HCT116 (cell line): ENCODE measurements around the gene RASGEF1C. TPM values are rescaled to one million over a fixed set of nuclear protein-coding genes. Genes with fewer than 3 reads are reported as not detected.

Experiments
- ATAC-seq: fragments of 200-7000 bp; cut with Tn5 transposase; 2 replicates; pipeline ENCODE4 v1.9.1; 2020; ENCODE audit warnings: mild to moderate bottlenecking, moderate library complexity
- BruUV-seq: library from RNA; stranded (reverse); fragments of 400-500 nt; replicated peaks from 2 replicates; lab custom pipeline; 2021; lab: Mats Ljungman, UMichigan
- CTCF ChIA-PET: fragments of 300-600 bp; sonication (Branson Sonifier 250); formaldehyde crosslinking; loops from one replicate; lab custom pipeline; 2021; ENCODE audit warnings: antibody characterized with exemption; lab: Charles Lee
- POLR2A ChIA-PET: fragments of 300-600, 350-600 bp; sonication (Branson Sonifier 250); formaldehyde crosslinking; loops from one replicate; lab custom pipeline; 2021; ENCODE audit warnings: antibody characterized with exemption; lab: Charles Lee
- RAD21 ChIA-PET, 2 experiments: fragments of 300-600 bp; sonication (Branson Sonifier 250); formaldehyde crosslinking; loops; one replicate each; lab custom pipeline; 2023; ENCODE audit warnings: low total read pairs in 2 of 2; ENCODE audit not compliant: uncharacterized antibody in 2 of 2, unreplicated experiment in 2 of 2, low non-redundant PET in 1 of 2; lab: Charles Lee
- DNase-seq: peaks from one replicate; pipeline ENCODE4 v3.0.0-alpha.2; 2010; ENCODE audit warnings: low read depth, low spot score
- H2AFZ ChIP-seq: fragments of 200-600 bp; shearing (Covaris generic), sonication (generic); 2 replicates; pipeline ENCODE4 v1.6.1; 2017; ENCODE audit warnings: low read depth, mixed run types, mixed read lengths, antibody characterized with exemption, low read length; ENCODE audit not compliant: poor library complexity, severe bottlenecking
- H3K27ac ChIP-seq: 2 replicates; pipeline ENCODE4 v1.5.1; 2012; ENCODE audit warnings: low read depth, low read length
- H3K27me3 ChIP-seq: fragments of 200-600 bp; sonication (generic); 2 replicates; pipeline ENCODE4 v1.6.1; 2016; ENCODE audit warnings: mixed run types, low read length, mixed read lengths; ENCODE audit not compliant: insufficient read depth
- H3K36me3 ChIP-seq, 2 experiments: fragments of 200-500 bp in 1 of 2; fragments of 200-600 bp in 1 of 2; sonication (Bioruptor generic) in 1 of 2; sonication (generic) in 1 of 2; 2 replicates each; pipeline versions ENCODE4 v1.5.1 to v1.6.1; 2014 to 2016; ENCODE audit warnings: low read length in 2 of 2, inconsistent platforms in 1 of 2, mixed read lengths in 1 of 2, mixed run types in 1 of 2; ENCODE audit not compliant: insufficient read depth in 2 of 2, control insufficient read depth in 1 of 2
- H3K4me1 ChIP-seq, 2 experiments: fragments of 200-600 bp in 1 of 2; sonication (generic) in 1 of 2; 2 replicates each; pipeline versions ENCODE4 v1.5.1 to v1.6.1; 2012 to 2017; ENCODE audit warnings: low read length in 2 of 2, inconsistent platforms in 1 of 2, mild to moderate bottlenecking in 1 of 2, mixed read lengths in 1 of 2, mixed run types in 1 of 2, moderate library complexity in 1 of 2; ENCODE audit not compliant: insufficient read depth in 2 of 2, control insufficient read depth in 1 of 2
- H3K4me2 ChIP-seq: fragments of 200-600 bp; sonication (generic); 2 replicates; pipeline ENCODE4 v1.6.1; 2017; ENCODE audit warnings: mixed run types, low read length, mixed read lengths
- H3K4me3 ChIP-seq, 2 experiments: fragments of 200-600 bp in 1 of 2; sonication (generic) in 1 of 2; replicated peaks in 1 of 2; 2 replicates each; pipeline ENCODE4 v1.5.1; 2011 to 2016; ENCODE audit warnings: low read length in 2 of 2, control low read depth in 1 of 2, low read depth in 1 of 2, mild to moderate bottlenecking in 1 of 2, mixed read lengths in 1 of 2, mixed run types in 1 of 2
- H3K79me2 ChIP-seq: fragments of 200-600 bp; sonication (generic); 2 replicates; pipeline ENCODE4 v1.6.1; 2017; ENCODE audit warnings: mild to moderate bottlenecking, mixed run types, low read length, moderate library complexity, mixed read lengths; ENCODE audit not compliant: insufficient read depth
- H3K9ac ChIP-seq: fragments of 200-600 bp; sonication (generic); 2 replicates; pipeline ENCODE4 v1.6.1; 2016; ENCODE audit warnings: low read length, mixed read lengths
- H3K9me2 ChIP-seq: fragments of 200-600 bp; sonication (generic), shearing (Covaris generic); 2 replicates; pipeline ENCODE4 v1.6.1; 2017; ENCODE audit warnings: mixed run types, mild to moderate bottlenecking, moderate library complexity; ENCODE audit not compliant: insufficient read depth
- H3K9me3 ChIP-seq, 2 experiments: fragments of 200-500 bp in 1 of 2; fragments of 200-600 bp in 1 of 2; sonication (Bioruptor generic) in 1 of 2; sonication (generic) in 1 of 2; 2 replicates each; pipeline ENCODE4 v1.6.1; 2014 to 2017; ENCODE audit warnings: low read length in 2 of 2, mixed read lengths in 2 of 2, inconsistent platforms in 1 of 2, low read depth in 1 of 2, mild to moderate bottlenecking in 1 of 2, mixed run types in 1 of 2, moderate library complexity in 1 of 2; ENCODE audit not compliant: control insufficient read depth in 1 of 2, insufficient read depth in 1 of 2
- H4K20me1 ChIP-seq: fragments of 200-600 bp; sonication (generic), shearing (Covaris generic); 2 replicates; pipeline ENCODE4 v1.6.1; 2017; ENCODE audit warnings: mixed run types, mild to moderate bottlenecking, moderate library complexity; ENCODE audit not compliant: insufficient read depth
- CBX3 ChIP-seq: IDR thresholded peaks from 2 replicates; pipeline ENCODE4 v1.6.1; 2012; ENCODE audit warnings: low read depth
- CEBPB ChIP-seq: IDR thresholded peaks from 2 replicates; pipeline ENCODE4 v1.6.1; 2012; ENCODE audit warnings: low read depth
- EZH2 ChIP-seq: fragments of 200-600 bp; sonication (generic); IDR thresholded peaks from 2 replicates; pipeline ENCODE4 v1.6.1; 2017; ENCODE audit warnings: antibody characterized with exemption, mixed run types
- EZH2phosphoT487 ChIP-seq: fragments of 200-600 bp; IDR thresholded peaks from 2 replicates; pipeline ENCODE4 v1.6.1; 2018; ENCODE audit warnings: antibody characterized with exemption, borderline replicate concordance
- POLR2A ChIP-seq: IDR thresholded peaks from 2 replicates; pipeline ENCODE4 v1.7.0; 2011; ENCODE audit warnings: borderline replicate concordance; ENCODE audit not compliant: insufficient read depth, insufficient read length; ENCODE audit errors: extremely low read depth
- SIN3A ChIP-seq: IDR thresholded peaks from 2 replicates; pipeline ENCODE4 v1.6.1; 2012; ENCODE audit warnings: low read depth
- SP1 ChIP-seq: IDR thresholded peaks from 2 replicates; pipeline ENCODE4 v1.6.1; 2012; ENCODE audit warnings: low read depth
- TCF7L2 ChIP-seq: IDR thresholded peaks from 2 replicates; pipeline ENCODE4 v1.7.0; 2011; ENCODE audit warnings: borderline replicate concordance, inconsistent platforms; ENCODE audit not compliant: insufficient read depth, insufficient read length; ENCODE audit errors: extremely low read depth
- YY1 ChIP-seq: IDR thresholded peaks from 2 replicates; pipeline ENCODE4 v1.6.1; 2011; ENCODE audit warnings: low read length, low read depth, moderate library complexity, mild to moderate bottlenecking; ENCODE audit not compliant: insufficient replicate concordance; ENCODE audit errors: extremely low read depth
- ZNF274 ChIP-seq: fragments of 200-500 bp; sonication (Bioruptor generic); IDR thresholded peaks from 2 replicates; pipeline ENCODE4 v1.6.1; 2014; ENCODE audit warnings: mild to moderate bottlenecking, low read depth, low read length, inconsistent platforms
- intact Hi-C: fragments of 100-400 bp; cut with micrococcal nuclease; formaldehyde crosslinking; loops from 2 replicates; pipeline ENCODE4 v1.10.0; 2022
- total RNA-seq: library from RNA; stranded (reverse); gene quantifications from one replicate; pipeline ENCODE4 v1.2.1, GENCODE V29; 2021; ENCODE audit not compliant: unreplicated experiment
- TF ChIP-seq, protein P1 (sequence below): IDR thresholded peaks from 2 replicates; pipeline ENCODE4 v1.6.1; 2011; ENCODE audit warnings: mild to moderate bottlenecking, low read length, moderate library complexity; ENCODE audit not compliant: insufficient replicate concordance; ENCODE audit errors: extremely low read depth
- TF ChIP-seq, protein P2 (sequence below): IDR thresholded peaks from 2 replicates; pipeline ENCODE4 v1.6.1; 2012; ENCODE audit warnings: low read depth

RASGEF1C gene
- total RNA-seq, 1 experiment from 2014 or later, result 1.2 TPM

DNA sequence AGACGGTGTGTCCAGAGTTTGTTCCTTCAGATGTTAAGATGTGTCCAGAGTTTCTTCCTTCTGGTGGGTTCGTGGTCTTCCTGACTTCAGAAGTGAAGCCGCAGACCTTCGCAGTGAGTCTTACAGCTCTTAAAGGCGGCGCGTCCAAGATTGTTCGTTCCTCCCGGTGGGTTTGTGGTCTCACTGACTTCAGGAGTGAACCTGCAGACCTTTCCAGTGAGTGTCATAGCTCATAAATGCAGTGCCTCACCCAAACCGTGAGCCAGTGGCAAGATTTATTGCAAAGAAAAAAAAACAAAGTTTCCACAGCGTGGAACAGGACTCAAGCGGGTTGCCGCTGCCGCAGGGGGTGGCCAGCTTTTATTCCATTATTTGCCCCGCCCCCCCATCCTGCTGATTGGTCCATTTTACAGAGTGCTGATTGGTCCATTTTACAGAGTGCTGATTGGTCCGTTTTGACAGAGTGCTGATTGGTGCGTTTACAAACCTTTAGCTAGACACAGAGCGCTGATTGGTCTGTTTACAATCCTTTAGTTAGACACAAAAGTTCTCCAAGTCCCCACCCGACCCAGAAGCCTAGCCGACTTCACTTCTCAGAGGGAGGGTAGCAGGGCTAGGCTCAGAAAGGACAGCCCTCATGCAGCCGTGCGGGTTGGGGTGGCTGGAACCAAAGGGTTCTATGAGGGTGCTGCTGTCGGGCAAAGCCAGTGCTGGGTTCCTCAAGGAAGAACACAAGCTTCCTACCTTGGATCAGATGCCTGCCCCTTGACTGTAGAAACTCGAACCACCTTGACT lies 128.3 kb downstream of the RASGEF1C start:
- H3K9ac ChIP-seq, result no peak overlapping the region
- no peak overlapping the region for H3K4me2 ChIP-seq
- H2AFZ ChIP-seq, result no peak overlapping the region
- no peak for DNase-seq
- H3K27ac ChIP-seq, result no peak overlapping the region
- intact Hi-C loops, result loop anchor here (10.0 kb wide), 1 partner anchor 176 kb away; the partner anchor contains the start of gene TBC1D9B
- POLR2A ChIA-PET, result no interaction called here
- CTCF ChIA-PET, result no interaction called here
- no peaks in the 10 kb centered on the region for H3K9me3 ChIP-seq
- H3K79me2 ChIP-seq, result no peaks in the 10 kb centered on the region
- H3K4me1 ChIP-seq, result peaks cover 8 to 10% of the 10 kb centered on the region in 2 experiments; a peak in 2 of 4 replicates
- TF ChIP-seq CBX3 (no peak), SP1 (no peak), EZH2 (no peak), ZNF274 (no peak)
- H3K9me2 ChIP-seq, result no peaks in the 10 kb centered on the region
- H3K36me3 ChIP-seq, result no peaks in the 10 kb centered on the region
- RAD21 ChIA-PET, result no interaction called here
- H4K20me1 ChIP-seq, result no peaks in the 10 kb centered on the region
- no TSS peak for BruUV-seq
- H3K4me3 ChIP-seq, result no peak overlapping the region
- no peaks in the 10 kb centered on the region for H3K27me3 ChIP-seq
- ATAC-seq, result no peak

DNA sequence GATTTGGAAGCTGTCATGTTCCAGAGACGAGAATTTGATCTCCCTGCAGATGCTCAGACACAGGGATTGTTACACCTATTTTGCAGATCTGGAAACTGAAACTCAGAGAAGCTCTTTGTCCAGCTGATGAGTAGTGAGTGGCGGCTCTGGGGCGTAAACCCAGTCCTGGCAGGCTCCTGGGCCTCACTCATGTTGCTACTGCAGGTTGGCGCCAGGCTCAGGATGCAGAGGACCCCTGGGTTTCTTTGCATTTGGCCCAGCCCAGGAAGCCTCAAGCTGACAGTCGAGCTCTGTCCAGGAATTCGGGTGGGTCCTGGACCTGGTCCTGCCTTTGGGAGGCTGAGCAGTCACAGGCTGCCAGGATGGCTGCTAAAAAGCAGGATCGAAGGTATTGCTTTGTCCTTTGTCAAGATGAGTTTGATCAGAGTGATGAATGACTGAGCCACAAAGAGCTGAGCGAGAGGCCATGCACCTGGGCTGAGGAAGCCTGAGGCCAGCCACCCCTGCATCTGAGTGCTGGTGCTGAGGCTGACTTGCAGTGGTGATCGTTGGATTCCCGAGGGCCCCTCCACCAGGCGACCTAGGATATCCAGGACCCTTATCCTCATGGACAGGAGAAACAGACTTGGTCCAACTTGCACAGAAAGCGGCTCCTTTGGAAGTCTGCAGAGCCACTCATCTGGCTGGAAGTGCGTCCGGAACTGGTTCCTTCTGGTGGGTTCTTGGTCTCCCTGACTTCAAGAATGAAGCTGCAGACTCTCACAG lies 129.1 kb downstream of the RASGEF1C start:
- H3K9me3 ChIP-seq, result no peaks in the 10 kb centered on the region
- POLR2A ChIA-PET, result no interaction called here
- no TSS peak for BruUV-seq
- peaks cover 4 to 5% of the 10 kb centered on the region in 2 experiments; a peak in 2 of 4 replicates for H3K4me1 ChIP-seq
- H3K27me3 ChIP-seq, result no peaks in the 10 kb centered on the region
- no peak overlapping the region for H3K4me2 ChIP-seq
- H3K79me2 ChIP-seq, result no peaks in the 10 kb centered on the region
- RAD21 ChIA-PET, result no interaction called here
- ATAC-seq, result no peak
- H2AFZ ChIP-seq, result no peak overlapping the region
- H3K27ac ChIP-seq, result no peak overlapping the region
- H3K36me3 ChIP-seq, result no peaks in the 10 kb centered on the region
- H4K20me1 ChIP-seq, result no peaks in the 10 kb centered on the region
- CTCF ChIA-PET, result no interaction called here
- H3K9me2 ChIP-seq, result no peaks in the 10 kb centered on the region
- no peak for DNase-seq
- H3K9ac ChIP-seq, result no peak overlapping the region
- H3K4me3 ChIP-seq, result no peak overlapping the region
- intact Hi-C loops, result loop anchor here (10.0 kb wide), 1 partner anchor 175 kb away; the partner anchor contains the start of gene TBC1D9B
- no peak for TF ChIP-seq CEBPB
- no peak for TF ChIP-seq ZNF274
- no peak for TF ChIP-seq CBX3
- TF ChIP-seq, protein P1, sequence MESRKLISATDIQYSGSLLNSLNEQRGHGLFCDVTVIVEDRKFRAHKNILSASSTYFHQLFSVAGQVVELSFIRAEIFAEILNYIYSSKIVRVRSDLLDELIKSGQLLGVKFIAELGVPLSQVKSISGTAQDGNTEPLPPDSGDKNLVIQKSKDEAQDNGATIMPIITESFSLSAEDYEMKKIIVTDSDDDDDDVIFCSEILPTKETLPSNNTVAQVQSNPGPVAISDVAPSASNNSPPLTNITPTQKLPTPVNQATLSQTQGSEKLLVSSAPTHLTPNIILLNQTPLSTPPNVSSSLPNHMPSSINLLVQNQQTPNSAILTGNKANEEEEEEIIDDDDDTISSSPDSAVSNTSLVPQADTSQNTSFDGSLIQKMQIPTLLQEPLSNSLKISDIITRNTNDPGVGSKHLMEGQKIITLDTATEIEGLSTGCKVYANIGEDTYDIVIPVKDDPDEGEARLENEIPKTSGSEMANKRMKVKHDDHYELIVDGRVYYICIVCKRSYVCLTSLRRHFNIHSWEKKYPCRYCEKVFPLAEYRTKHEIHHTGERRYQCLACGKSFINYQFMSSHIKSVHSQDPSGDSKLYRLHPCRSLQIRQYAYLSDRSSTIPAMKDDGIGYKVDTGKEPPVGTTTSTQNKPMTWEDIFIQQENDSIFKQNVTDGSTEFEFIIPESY, result no peak
- TF ChIP-seq SIN3A, result no peak
- TF ChIP-seq TCF7L2, result no peak
- TF ChIP-seq POLR2A, result no peak
- TF ChIP-seq, protein P2, sequence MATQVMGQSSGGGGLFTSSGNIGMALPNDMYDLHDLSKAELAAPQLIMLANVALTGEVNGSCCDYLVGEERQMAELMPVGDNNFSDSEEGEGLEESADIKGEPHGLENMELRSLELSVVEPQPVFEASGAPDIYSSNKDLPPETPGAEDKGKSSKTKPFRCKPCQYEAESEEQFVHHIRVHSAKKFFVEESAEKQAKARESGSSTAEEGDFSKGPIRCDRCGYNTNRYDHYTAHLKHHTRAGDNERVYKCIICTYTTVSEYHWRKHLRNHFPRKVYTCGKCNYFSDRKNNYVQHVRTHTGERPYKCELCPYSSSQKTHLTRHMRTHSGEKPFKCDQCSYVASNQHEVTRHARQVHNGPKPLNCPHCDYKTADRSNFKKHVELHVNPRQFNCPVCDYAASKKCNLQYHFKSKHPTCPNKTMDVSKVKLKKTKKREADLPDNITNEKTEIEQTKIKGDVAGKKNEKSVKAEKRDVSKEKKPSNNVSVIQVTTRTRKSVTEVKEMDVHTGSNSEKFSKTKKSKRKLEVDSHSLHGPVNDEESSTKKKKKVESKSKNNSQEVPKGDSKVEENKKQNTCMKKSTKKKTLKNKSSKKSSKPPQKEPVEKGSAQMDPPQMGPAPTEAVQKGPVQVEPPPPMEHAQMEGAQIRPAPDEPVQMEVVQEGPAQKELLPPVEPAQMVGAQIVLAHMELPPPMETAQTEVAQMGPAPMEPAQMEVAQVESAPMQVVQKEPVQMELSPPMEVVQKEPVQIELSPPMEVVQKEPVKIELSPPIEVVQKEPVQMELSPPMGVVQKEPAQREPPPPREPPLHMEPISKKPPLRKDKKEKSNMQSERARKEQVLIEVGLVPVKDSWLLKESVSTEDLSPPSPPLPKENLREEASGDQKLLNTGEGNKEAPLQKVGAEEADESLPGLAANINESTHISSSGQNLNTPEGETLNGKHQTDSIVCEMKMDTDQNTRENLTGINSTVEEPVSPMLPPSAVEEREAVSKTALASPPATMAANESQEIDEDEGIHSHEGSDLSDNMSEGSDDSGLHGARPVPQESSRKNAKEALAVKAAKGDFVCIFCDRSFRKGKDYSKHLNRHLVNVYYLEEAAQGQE, result no peak
- TF ChIP-seq EZH2phosphoT487, result no peak
- TF ChIP-seq YY1, result no peak
